OCI-LY1 (cell line): Measurements from ENCODE around the gene MT3.

Source experiments
- EZH2 ChIP-seq: fragments of 200-600 bp; sonication (generic), shearing (Covaris generic); IDR thresholded peaks from 2 replicates; pipeline ENCODE4 v1.8.0; 2017; ENCODE audit warnings: borderline replicate concordance, mixed run types, mild to moderate bottlenecking, antibody characterized with exemption, low read length, moderate library complexity, mixed read lengths
- TF ChIP-seq, protein P1 (sequence below): fragments of 200-600 bp; sonication (generic), shearing (Covaris generic); IDR thresholded peaks from 2 replicates; pipeline ENCODE4 v1.5.1; 2017; ENCODE audit warnings: mild to moderate bottlenecking, antibody characterized with exemption, low read length, moderate library complexity, mixed read lengths

- TF ChIP-seq, protein P1, sequence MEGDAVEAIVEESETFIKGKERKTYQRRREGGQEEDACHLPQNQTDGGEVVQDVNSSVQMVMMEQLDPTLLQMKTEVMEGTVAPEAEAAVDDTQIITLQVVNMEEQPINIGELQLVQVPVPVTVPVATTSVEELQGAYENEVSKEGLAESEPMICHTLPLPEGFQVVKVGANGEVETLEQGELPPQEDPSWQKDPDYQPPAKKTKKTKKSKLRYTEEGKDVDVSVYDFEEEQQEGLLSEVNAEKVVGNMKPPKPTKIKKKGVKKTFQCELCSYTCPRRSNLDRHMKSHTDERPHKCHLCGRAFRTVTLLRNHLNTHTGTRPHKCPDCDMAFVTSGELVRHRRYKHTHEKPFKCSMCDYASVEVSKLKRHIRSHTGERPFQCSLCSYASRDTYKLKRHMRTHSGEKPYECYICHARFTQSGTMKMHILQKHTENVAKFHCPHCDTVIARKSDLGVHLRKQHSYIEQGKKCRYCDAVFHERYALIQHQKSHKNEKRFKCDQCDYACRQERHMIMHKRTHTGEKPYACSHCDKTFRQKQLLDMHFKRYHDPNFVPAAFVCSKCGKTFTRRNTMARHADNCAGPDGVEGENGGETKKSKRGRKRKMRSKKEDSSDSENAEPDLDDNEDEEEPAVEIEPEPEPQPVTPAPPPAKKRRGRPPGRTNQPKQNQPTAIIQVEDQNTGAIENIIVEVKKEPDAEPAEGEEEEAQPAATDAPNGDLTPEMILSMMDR, result no peak
- no peak for TF ChIP-seq EZH2
These were observed 20.2 kb downstream of the MT3 start for GRCh38 chr16:56609463-56609921.
